Calu3 (cell line): ENCODE data around the gene DNAJC4. TPM values are rescaled to one million over a fixed set of nuclear protein-coding genes. Genes with fewer than 3 reads are reported as not detected.

Source experiments
- BruUV-seq: library from RNA; stranded (reverse); fragments of 400-500 nt; replicated peaks from 2 replicates; lab custom pipeline; 2021; lab: Mats Ljungman, UMichigan
- CTCF ChIA-PET: fragments of 300-600 bp; sonication (Branson Sonifier 250); formaldehyde crosslinking; loops from one replicate; lab custom pipeline; 2022; ENCODE audit warnings: antibody characterized with exemption; lab: Charles Lee
- DNase-seq: peaks from one replicate; pipeline ENCODE4 v3.0.0; 2022
- H3K27ac Mint-ChIP-seq: one replicate; pipeline ENCODE4 v1.8.0; 2022; ENCODE audit warnings: mixed read lengths; ENCODE audit not compliant: unreplicated experiment
- H3K27me3 Mint-ChIP-seq: one replicate; pipeline ENCODE4 v1.8.0; 2022; ENCODE audit warnings: mixed read lengths; ENCODE audit not compliant: unreplicated experiment
- H3K36me3 Mint-ChIP-seq: one replicate; pipeline ENCODE4 v1.8.0; 2022; ENCODE audit warnings: mild to moderate bottlenecking, moderate library complexity, mixed read lengths; ENCODE audit not compliant: insufficient read depth, unreplicated experiment
- H3K4me1 Mint-ChIP-seq: one replicate; pipeline ENCODE4 v1.8.0; 2022; ENCODE audit warnings: mild to moderate bottlenecking, low read depth, mixed read lengths; ENCODE audit not compliant: unreplicated experiment
- H3K4me3 Mint-ChIP-seq: one replicate; pipeline ENCODE4 v1.8.0; 2022; ENCODE audit warnings: mild to moderate bottlenecking, low read depth, moderate library complexity, mixed read lengths; ENCODE audit not compliant: unreplicated experiment
- H3K9me3 Mint-ChIP-seq: one replicate; pipeline ENCODE4 v1.8.0; 2022; ENCODE audit warnings: low read depth, mixed read lengths; ENCODE audit not compliant: unreplicated experiment
- CTCF ChIP-seq: fragments of 200-600 bp; IDR thresholded peaks from one replicate; pipeline ENCODE4 v1.8.0; 2022; ENCODE audit warnings: antibody characterized with exemption; ENCODE audit not compliant: unreplicated experiment
- intact Hi-C: fragments of 100-400 bp; cut with micrococcal nuclease; formaldehyde crosslinking; loops from one replicate; pipeline ENCODE4 v1.10.0; 2022; ENCODE audit not compliant: unreplicated experiment
- total RNA-seq: library from RNA; stranded (reverse); gene quantifications from 2 replicates; pipeline ENCODE4 v1.2.3, GENCODE V29; 2022

Gene DNAJC4
- total RNA-seq, 1 experiment from 2014 or later = 26.6 TPM

- H3K4me3 Mint-ChIP-seq = peak overlapping the region; percentile 94
- intact Hi-C loops = loop anchor here (2.0 kb wide), 1 partner anchor 35 kb away; the partner anchor contains the start of gene ESRRA
- CTCF ChIA-PET = interaction anchor here (0.6 to 2.6 kb wide), 8 partner anchors 18 to 1064 kb away, joined by 3 to 17 read pairs (median 4); partner anchors contain the start of genes DPF2, ESRRA, FKBP2 and PLCB3
- H3K27ac Mint-ChIP-seq = peak overlapping the region; percentile 97
- TF ChIP-seq CTCF = no peak
- TSS peak; percentile 41 for BruUV-seq
- H3K27me3 Mint-ChIP-seq = no peaks in the 10 kb centered on the region
- DNase-seq = peak; percentile 97
- peaks cover 18% of the 10 kb centered on the region for H3K4me1 Mint-ChIP-seq
- H3K9me3 Mint-ChIP-seq = no peaks in the 10 kb centered on the region
- H3K36me3 Mint-ChIP-seq = peaks cover 59% of the 10 kb centered on the region
Observed at GRCh38 chr11:64269540-64270220, 39.3 kb downstream of the DNAJC4 start.

GRCh38 chr11:64275031-64275800 is 44.9 kb downstream of the DNAJC4 start:
- CTCF ChIA-PET = interaction anchor here (0.7 kb wide), 2 partner anchors 183 to 1123 kb away, joined by 10 to 12 read pairs; no protein-coding TSS in a partner anchor
- peaks cover 28% of the 10 kb centered on the region for H3K36me3 Mint-ChIP-seq
- H3K27me3 Mint-ChIP-seq = no peaks in the 10 kb centered on the region
- H3K4me1 Mint-ChIP-seq = no peaks in the 10 kb centered on the region
- BruUV-seq = no TSS peak
- no peak for DNase-seq
- H3K9me3 Mint-ChIP-seq = no peaks in the 10 kb centered on the region
- TF ChIP-seq CTCF = no peak
- H3K4me3 Mint-ChIP-seq = no peak overlapping the region
- H3K27ac Mint-ChIP-seq = no peak overlapping the region
- intact Hi-C loops = no loop called here

- H3K4me3 Mint-ChIP-seq = no peak overlapping the region
- intact Hi-C loops = no loop called here
- TF ChIP-seq CTCF = no peak
- no peaks in the 10 kb centered on the region for H3K27me3 Mint-ChIP-seq
- BruUV-seq = no TSS peak
- H3K9me3 Mint-ChIP-seq = no peaks in the 10 kb centered on the region
- H3K4me1 Mint-ChIP-seq = no peaks in the 10 kb centered on the region
- no peak for DNase-seq
- peaks cover 21% of the 10 kb centered on the region for H3K36me3 Mint-ChIP-seq
- CTCF ChIA-PET = no interaction called here
- no peak overlapping the region for H3K27ac Mint-ChIP-seq
Observed at GRCh38 chr11:64275841-64276240, 45.5 kb downstream of the DNAJC4 start.

- no peaks in the 10 kb centered on the region for H3K9me3 Mint-ChIP-seq
- H3K4me3 Mint-ChIP-seq = no peak overlapping the region
- H3K4me1 Mint-ChIP-seq = peaks cover 8% of the 10 kb centered on the region
- CTCF ChIA-PET = interaction anchor here (0.6 kb wide), 1 partner anchor 24 kb away, joined by 6 read pairs; no protein-coding TSS in a partner anchor
- no peak for TF ChIP-seq CTCF
- no TSS peak for BruUV-seq
- H3K36me3 Mint-ChIP-seq = peaks cover 19% of the 10 kb centered on the region
- DNase-seq = no peak
- intact Hi-C loops = no loop called here
- no peaks in the 10 kb centered on the region for H3K27me3 Mint-ChIP-seq
- no peak overlapping the region for H3K27ac Mint-ChIP-seq
Observed at GRCh38 chr11:64276653-64277431, 46.5 kb downstream of the DNAJC4 start.
